Measurements from ENCODE around the gene TBX18.

The TBX18 gene

GRCh38 chr6:84772428-84773132 is 8.2 kb upstream of the TBX18 start:
- DNase-seq (ENCODE audit: low read depth in 3 of 3) = no peak

- DNase-seq (ENCODE audit: low read depth in 3 of 3) = no peak
Measured at GRCh38 chr6:84771756-84772356, 7.5 kb upstream of the TBX18 start.

- no peak for DNase-seq (ENCODE audit: low read depth in 3 of 3)
Measured at GRCh38 chr6:84771125-84771755, 6.8 kb upstream of the TBX18 start.

GRCh38 chr6:84770521-84770920 is 6.1 kb upstream of the TBX18 start:
- no peak for DNase-seq (ENCODE audit: low read depth in 3 of 3)

- DNase-seq (ENCODE audit: low read depth in 3 of 3) = no peak
Measured at GRCh38 chr6:84769306-84769705, 4.9 kb upstream of the TBX18 start.

- DNase-seq (ENCODE audit: low read depth in 3 of 3) = no peak
Measured at GRCh38 chr6:84768442-84769174, 4.2 kb upstream of the TBX18 start.

GRCh38 chr6:84767526-84768201 is 3.3 kb upstream of the TBX18 start:
- DNase-seq (ENCODE audit: low read depth in 3 of 3) = no peak

GRCh38 chr6:84766799-84767525 is 2.6 kb upstream of the TBX18 start:
- DNase-seq (ENCODE audit: low read depth in 3 of 3) = no peak

- no peak for DNase-seq (ENCODE audit: low read depth in 3 of 3)
Measured at GRCh38 chr6:84766118-84766798, 1.9 kb upstream of the TBX18 start.

GRCh38 chr6:84763886-84764331 is 489 bp downstream of the TBX18 start:
- DNase-seq (ENCODE audit: low read depth in 3 of 3) = no peak

GRCh38 chr6:84763003-84763885 is 1.2 kb downstream of the TBX18 start:
- DNase-seq (ENCODE audit: low read depth in 3 of 3) = no peak

GRCh38 chr6:84762220-84763002 is 2.0 kb downstream of the TBX18 start:
- no peak for DNase-seq (ENCODE audit: low read depth in 3 of 3)

GRCh38 chr6:84758486-84758885 is 5.9 kb downstream of the TBX18 start:
- no peak for DNase-seq (ENCODE audit: low read depth in 3 of 3)

- DNase-seq (ENCODE audit: low read depth in 3 of 3) = no peak
Measured at GRCh38 chr6:84756877-84757276, 7.5 kb downstream of the TBX18 start.

GRCh38 chr6:84756466-84756865 is 7.9 kb downstream of the TBX18 start:
- no peak for DNase-seq (ENCODE audit: low read depth in 3 of 3)

GRCh38 chr6:84753173-84753572 is 11.2 kb downstream of the TBX18 start:
- no peak for DNase-seq (ENCODE audit: low read depth in 3 of 3)

- DNase-seq (ENCODE audit: low read depth in 3 of 3) = no peak
Measured at GRCh38 chr6:84752118-84752850, 12.1 kb downstream of the TBX18 start.

GRCh38 chr6:84749181-84749580 is 15.2 kb downstream of the TBX18 start:
- DNase-seq (ENCODE audit: low read depth in 3 of 3) = no peak
